IMR-90 (cell line): ENCODE measurements around the gene LRRC31. TPM values are rescaled to one million over a fixed set of nuclear protein-coding genes. Genes with fewer than 3 reads are reported as not detected.

Experiments
- ATAC-seq: fragments of 200-7000 bp; cut with Tn5 transposase; 2 replicates; pipeline ENCODE4 v1.9.1; 2020; ENCODE audit warnings: low read depth, mild to moderate bottlenecking, moderate library complexity
- BruUV-seq: library from RNA; stranded (reverse); fragments of 400-500 nt; replicated peaks from 2 replicates; lab custom pipeline; 2021; lab: Mats Ljungman, UMichigan
- CTCF ChIA-PET: fragments of 300-600 bp; formaldehyde crosslinking; extraction: SDS; loops from one replicate; lab custom pipeline; 2021; ENCODE audit warnings: antibody characterized with exemption; lab: Yijun Ruan, JAX
- POLR2A ChIA-PET: fragments of 300-600 bp; sonication (Branson Sonifier 250); formaldehyde crosslinking; loops from one replicate; lab custom pipeline; 2022; ENCODE audit warnings: antibody characterized with exemption; ENCODE audit not compliant: unreplicated experiment; lab: Charles Lee
- DNase-seq: peaks from one replicate; pipeline ENCODE4 v3.0.0; 2013
- H2AFZ ChIP-seq: replicated peaks from 2 replicates; pipeline ENCODE3; 2013; ENCODE audit warnings: low read length, mild to moderate bottlenecking; ENCODE audit not compliant: poor library complexity
- H2AK5ac ChIP-seq: 2 replicates; pipeline ENCODE4 v1.6.1; 2013; ENCODE audit warnings: low read depth, low read length, inconsistent platforms
- H2AK9ac ChIP-seq: replicated peaks from 2 replicates; pipeline ENCODE3; 2013; ENCODE audit warnings: mild to moderate bottlenecking, low read depth, low read length, moderate library complexity; ENCODE audit not compliant: poor library complexity
- H2BK120ac ChIP-seq: 2 replicates; pipeline ENCODE4 v1.6.1; 2013; ENCODE audit warnings: low read depth, low read length, inconsistent platforms
- H2BK15ac ChIP-seq: 3 replicates; pipeline ENCODE4 v1.6.1; 2013; ENCODE audit warnings: low read depth, low read length, inconsistent platforms
- H2BK20ac ChIP-seq: 2 replicates; pipeline ENCODE4 v1.6.1; 2013; ENCODE audit warnings: low read depth, mild to moderate bottlenecking, inconsistent platforms, low read length, moderate library complexity
- H2BK5ac ChIP-seq: 2 replicates; pipeline ENCODE4 v1.6.1; 2013; ENCODE audit warnings: mild to moderate bottlenecking, low read depth, low read length, inconsistent platforms; ENCODE audit not compliant: poor library complexity, severe bottlenecking
- H3K14ac ChIP-seq: replicated peaks from 2 replicates; pipeline ENCODE4 v1.6.1; 2013; ENCODE audit warnings: low read depth, low read length, inconsistent platforms
- H3K18ac ChIP-seq: 2 replicates; pipeline ENCODE4 v1.6.1; 2013; ENCODE audit warnings: low read depth, low read length, control low read depth
- H3K23ac ChIP-seq: 2 replicates; pipeline ENCODE4 v1.6.1; 2013; ENCODE audit warnings: low read depth, low read length, inconsistent platforms
- H3K27ac ChIP-seq: 2 replicates; pipeline ENCODE4 v1.5.1; 2013; ENCODE audit warnings: mild to moderate bottlenecking, control low read depth, low read length; ENCODE audit not compliant: insufficient read depth
- H3K27me3 ChIP-seq: 2 replicates; pipeline ENCODE4 v1.6.1; 2013; ENCODE audit warnings: low read length; ENCODE audit not compliant: control insufficient read depth, insufficient read depth
- H3K36me3 ChIP-seq: 2 replicates; pipeline ENCODE4 v1.6.1; 2013; ENCODE audit warnings: low read length, mixed read lengths; ENCODE audit not compliant: control insufficient read depth, insufficient read depth
- H3K4ac ChIP-seq: 2 replicates; pipeline ENCODE4 v1.6.1; 2013; ENCODE audit warnings: low read depth, low read length, inconsistent platforms
- H3K4me1 ChIP-seq: 2 replicates; pipeline ENCODE4 v1.6.1; 2013; ENCODE audit warnings: low read length, mixed read lengths; ENCODE audit not compliant: control insufficient read depth, insufficient read depth
- H3K4me2 ChIP-seq: 2 replicates; pipeline ENCODE4 v1.6.1; 2013; ENCODE audit warnings: low read depth, mild to moderate bottlenecking, control low read depth, low read length, moderate library complexity
- H3K4me3 ChIP-seq: 2 replicates; pipeline ENCODE4 v1.5.1; 2013; ENCODE audit warnings: low read depth, mild to moderate bottlenecking, control low read depth, low read length, moderate library complexity; ENCODE audit not compliant: insufficient read depth
- H3K56ac ChIP-seq: 2 replicates; pipeline ENCODE4 v1.6.1; 2013; ENCODE audit warnings: low read length, inconsistent platforms; ENCODE audit not compliant: insufficient read depth; ENCODE audit errors: extremely low read depth
- H3K79me1 ChIP-seq, 2 experiments: 2 replicates each; pipeline ENCODE4 v1.6.1; 2013; ENCODE audit warnings: low read length in 2 of 2, inconsistent platforms in 1 of 2, low read depth in 1 of 2
- H3K9ac ChIP-seq: 2 replicates; pipeline ENCODE4 v1.6.1; 2013; ENCODE audit warnings: low read depth, low read length, control low read depth
- H3K9me1 ChIP-seq: 2 replicates; pipeline ENCODE4 v1.6.1; 2013; ENCODE audit warnings: low read length, inconsistent platforms; ENCODE audit not compliant: insufficient read depth
- H3K9me3 ChIP-seq: 2 replicates; pipeline ENCODE4 v1.6.1; 2013; ENCODE audit warnings: low read length; ENCODE audit not compliant: control insufficient read depth, insufficient read depth
- H4K20me1 ChIP-seq: 2 replicates; pipeline ENCODE4 v1.6.1; 2013; ENCODE audit warnings: low read length, inconsistent platforms; ENCODE audit not compliant: insufficient read depth
- H4K5ac ChIP-seq: 2 replicates; pipeline ENCODE4 v1.6.1; 2013; ENCODE audit warnings: mild to moderate bottlenecking, low read depth, low read length, control low read depth
- H4K8ac ChIP-seq, 2 experiments: 2 replicates each; pipeline ENCODE4 v1.6.1; 2013; ENCODE audit warnings: low read depth in 2 of 2, low read length in 2 of 2, control low read depth in 1 of 2, inconsistent platforms in 1 of 2
- H4K91ac ChIP-seq: 2 replicates; pipeline ENCODE4 v1.6.1; 2013; ENCODE audit warnings: low read depth, low read length, inconsistent platforms; ENCODE audit not compliant: insufficient read depth
- BHLHE40 ChIP-seq: fragments of 150-350 bp; IDR thresholded peaks from 2 replicates; pipeline ENCODE4 v1.6.1; 2016; ENCODE audit warnings: mild to moderate bottlenecking, low read depth, low read length
- CEBPB ChIP-seq: IDR thresholded peaks from 2 replicates; pipeline ENCODE4 v1.6.1; 2012; ENCODE audit warnings: low read depth, low read length, improper control_type of control experiment
- CHD1 ChIP-seq: IDR thresholded peaks from 2 replicates; pipeline ENCODE4 v1.6.1; 2012; ENCODE audit warnings: low read depth, low read length, improper control_type of control experiment
- CTCF ChIP-seq: conservative IDR thresholded peaks from 2 replicates; pipeline ENCODE4 v1.5.1; 2012; ENCODE audit warnings: mild to moderate bottlenecking, low read depth, low read length, improper control_type of control experiment
- ELK1 ChIP-seq: fragments of 150-350 bp; IDR thresholded peaks from 2 replicates; pipeline ENCODE4 v1.6.1; 2016; ENCODE audit warnings: low read depth, mild to moderate bottlenecking, low read length, moderate library complexity, borderline replicate concordance
- FOS ChIP-seq: fragments of 150-350 bp; IDR thresholded peaks from 2 replicates; pipeline ENCODE4 v1.6.1; 2016; ENCODE audit warnings: low read depth, low read length
- MAFK ChIP-seq: IDR thresholded peaks from 2 replicates; pipeline ENCODE4 v1.6.1; 2012; ENCODE audit warnings: low read depth, low read length, improper control_type of control experiment
- MXI1 ChIP-seq: IDR thresholded peaks from 2 replicates; pipeline ENCODE4 v1.6.1; 2012; ENCODE audit warnings: low read depth, mild to moderate bottlenecking, low read length, moderate library complexity, borderline replicate concordance
- NFE2L2 ChIP-seq: fragments of 150-350 bp; IDR thresholded peaks from 2 replicates; pipeline ENCODE4 v1.6.1; 2016; ENCODE audit warnings: low read depth, mild to moderate bottlenecking, low read length
- POLR2A ChIP-seq: IDR thresholded peaks from 2 replicates; pipeline ENCODE4 v1.6.1; 2012; ENCODE audit warnings: mild to moderate bottlenecking, low read depth, low read length
- RAD21 ChIP-seq: IDR thresholded peaks from 2 replicates; pipeline ENCODE4 v1.6.1; 2012; ENCODE audit warnings: low read length, improper control_type of control experiment
- RCOR1 ChIP-seq: IDR thresholded peaks from 2 replicates; pipeline ENCODE4 v1.6.1; 2012; ENCODE audit warnings: mild to moderate bottlenecking, low read length, improper control_type of control experiment; ENCODE audit not compliant: insufficient replicate concordance
- SMC3 ChIP-seq: fragments of 150-350 bp; IDR thresholded peaks from 2 replicates; pipeline ENCODE4 v1.6.1; 2016; ENCODE audit warnings: low read depth, mild to moderate bottlenecking, antibody characterized with exemption, low read length, moderate library complexity
- USF2 ChIP-seq: fragments of 150-350 bp; IDR thresholded peaks from 2 replicates; pipeline ENCODE4 v1.6.1; 2017; ENCODE audit warnings: mild to moderate bottlenecking, antibody characterized with exemption, low read length, low read depth
- WGBS, 2 experiments: methylation state at CpG; one replicate each; pipeline versions ENCODE4 v1.1.5 to v1.1.7; 2013; ENCODE audit warnings: missing lambda C conversion rate in 2 of 2; ENCODE audit not compliant: insufficient read length in 1 of 2; ENCODE audit errors: extremely low coverage in 2 of 2; 5-methylcytosine and 5-hydroxymethylcytosine counted together
- dilution Hi-C: fragments of 300-500 bp; cut with HindIII; formaldehyde crosslinking; loops from one replicate; pipeline ENCODE4 v1.14.3; 2018; ENCODE audit warnings: low sequenced_read_pairs; ENCODE audit not compliant: unreplicated experiment
- in situ Hi-C: fragments of 300-500 bp; cut with MboI; formaldehyde crosslinking; loops from 3 replicates; pipeline ENCODE4 v1.14.3; 2019; ENCODE audit warnings: low sequenced_read_pairs, inconsistent platforms, mixed read lengths
- intact Hi-C: fragments of 100-400 bp; cut with micrococcal nuclease; formaldehyde crosslinking; loops from 2 replicates; pipeline ENCODE4 v1.10.0; 2022
- polyA plus RNA-seq, 3 experiments: library from polyadenylated mRNA; depleted of rRNA; stranded (reverse); fragments of >200 nt; gene quantifications; 2 replicates each; pipeline ENCODE4 v1.2.3, GENCODE V29; 2012; ENCODE audit warnings: low replicate concordance in 1 of 3
- total RNA-seq: library from RNA; depleted of rRNA; stranded (reverse); fragments of >200 nt; gene quantifications from 2 replicates; pipeline ENCODE4 v1.2.3, GENCODE V29; 2012

The LRRC31 gene
- total and polyA plus RNA-seq, 2 of the 4 experiments (the other 2 are of a cell fraction): not detected

GRCh38 chr3:169905404-169905803, 35.7 kb upstream of the LRRC31 start:
- Histone ChIP-seq H2BK120ac (no peak overlapping the region), H3K18ac (no peak overlapping the region), H3K27ac (no peak overlapping the region), H3K4me3 (no peak overlapping the region), H3K4me1 (no peaks in the 10 kb centered on the region), H3K79me1 (no peaks in the 10 kb centered on the region), H3K14ac (no peak overlapping the region), H3K23ac (no peak overlapping the region), H2AFZ (no peak overlapping the region), H4K20me1 (no peaks in the 10 kb centered on the region), H2BK15ac (no peak overlapping the region), H2AK5ac (no peak overlapping the region), H3K9ac (no peak overlapping the region), H3K36me3 (no peaks in the 10 kb centered on the region), H4K8ac (no peak overlapping the region), H4K5ac (no peak overlapping the region), H4K91ac (no peak overlapping the region), H2BK20ac (no peak overlapping the region), H3K9me1 (no peaks in the 10 kb centered on the region; the same call in 1 of the 2 replicates), H3K27me3 (peaks cover 6% of the 10 kb centered on the region), H3K4ac (no peak overlapping the region), H3K9me3 (peaks cover 7% of the 10 kb centered on the region), H3K56ac (no peak overlapping the region), H3K4me2 (no peak overlapping the region), H2BK5ac (no peak overlapping the region), H2AK9ac (no peak overlapping the region)
- TF ChIP-seq ELK1 (no peak), BHLHE40 (no peak), FOS (no peak), CTCF (no peak), RCOR1 (no peak), MXI1 (no peak), USF2 (no peak), SMC3 (no peak), NFE2L2 (no peak), MAFK (no peak), POLR2A (no peak), CHD1 (no peak), RAD21 (no peak), CEBPB (no peak)
- DNase-seq (no peak), ATAC-seq (no peak)
- ChIA-PET CTCF (no interaction called here), POLR2A (no interaction called here)
- dilution Hi-C loops (no loop called here), in situ Hi-C loops (no loop called here), intact Hi-C loops (no loop called here)
- no CpG with 5 or more reads among the region's 6 CpGs for WGBS, 2 experiments
- no TSS peak for BruUV-seq
